Head of caudate nucleus (tissue), 42 donors: ENCODE data around the gene IZUMO1.
A peak's percentile ranks its signal among the peaks of the same experiment; 100 is the strongest.

ENCODE experiments used
- DNase-seq, 42 donors: peaks; one replicate each; pipeline versions ENCODE4 v3.0.0 to v3.0.0-alpha.2; 2020 to 2021; ENCODE audit warnings: mixed read lengths in 7 of 42
- intact Hi-C: fragments of 100-400 bp; cut with DNase I; formaldehyde crosslinking; loops from one replicate; pipeline ENCODE4 v1.15.0; 2022

The IZUMO1 gene

DNA sequence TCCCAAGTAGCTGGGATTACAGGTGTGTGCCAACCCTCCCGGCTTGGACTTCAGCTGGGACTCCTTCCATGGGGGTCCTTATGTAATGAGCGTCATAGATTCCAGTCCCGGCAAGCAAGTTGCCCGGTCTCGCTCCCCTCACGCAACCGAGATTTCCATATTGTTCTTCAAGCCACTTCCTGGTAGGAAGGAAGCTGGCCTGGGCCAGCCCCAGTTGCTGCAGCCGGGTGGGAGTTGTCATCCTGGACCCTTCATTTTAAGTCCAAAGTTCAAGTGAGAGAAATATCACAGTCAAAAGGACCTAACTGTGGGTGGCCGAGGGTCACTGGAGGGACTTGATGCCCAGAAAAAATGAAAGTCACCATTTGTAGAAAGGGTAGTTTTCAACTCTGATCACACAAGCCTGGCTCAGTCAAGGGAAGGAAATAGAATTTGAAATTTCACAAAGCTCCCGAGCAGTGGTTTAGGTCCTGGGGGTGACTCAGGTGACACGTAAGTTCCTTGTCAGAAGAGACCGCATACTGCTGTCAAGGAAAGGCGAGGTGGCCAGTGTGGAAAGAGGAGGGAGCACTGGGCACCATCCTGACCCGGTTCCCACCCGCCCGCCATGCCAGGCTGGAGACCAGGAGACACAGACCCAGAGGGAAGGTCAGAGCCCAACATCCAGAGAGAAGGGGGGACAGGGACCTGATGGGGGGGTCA is 13.9 kb upstream of the IZUMO1 start:
- intact Hi-C loops: no loop called here
- DNase-seq: no peak

- intact Hi-C loops: no loop called here
- no peak for DNase-seq
Measured at GRCh38 chr19:48757741-48758144, 11.0 kb upstream of the IZUMO1 start.

DNA sequence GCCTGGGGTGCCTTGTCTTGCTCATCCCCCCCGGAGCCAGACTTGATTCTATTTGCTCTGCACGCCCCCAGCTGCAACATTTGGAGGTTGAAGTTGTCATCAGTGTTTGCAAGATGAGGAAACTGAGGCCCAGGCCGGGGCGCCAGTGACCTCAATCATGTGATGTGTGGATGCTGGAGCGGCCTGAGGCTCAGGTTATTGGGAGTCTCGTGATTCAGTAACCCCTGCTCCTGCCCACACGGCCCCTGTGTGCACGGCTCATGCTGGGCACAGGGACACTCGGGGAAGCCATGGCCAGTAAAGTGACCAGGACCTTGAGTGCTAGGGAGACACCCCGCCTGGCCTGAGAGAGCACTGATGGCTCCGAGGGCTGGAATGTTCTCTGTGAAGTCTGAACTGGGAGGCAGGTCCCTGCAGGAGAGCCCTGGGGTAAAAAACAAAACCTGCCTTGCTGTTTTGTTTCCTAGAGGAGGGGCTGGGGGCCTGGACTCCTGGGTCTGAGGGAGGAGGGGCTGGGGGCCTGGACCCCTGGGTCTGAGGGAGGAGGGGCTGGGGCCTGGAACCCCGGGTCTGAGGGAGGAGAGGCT is 10.5 kb upstream of the IZUMO1 start:
- DNase-seq: no peak
- intact Hi-C loops: no loop called here

DNA sequence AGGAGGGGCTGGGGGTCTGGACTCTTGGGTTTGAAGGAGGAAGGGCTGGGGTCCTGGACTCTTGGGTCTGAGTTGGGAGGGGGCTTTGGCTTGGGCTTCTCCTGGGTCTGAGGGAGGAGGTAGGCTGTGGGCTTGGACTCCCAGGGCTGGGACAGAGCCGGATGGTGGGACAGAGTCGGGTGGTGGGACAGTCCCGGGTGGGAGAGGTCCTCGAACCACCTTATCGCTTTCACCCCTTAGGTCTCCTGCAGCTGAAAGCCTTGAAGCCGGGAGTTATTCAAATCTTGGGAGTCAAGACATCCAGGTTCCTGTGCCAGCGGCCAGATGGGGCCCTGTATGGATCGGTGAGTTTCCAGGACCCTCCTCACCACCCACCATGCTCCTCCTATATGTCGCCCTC is 10.0 kb upstream of the IZUMO1 start:
- intact Hi-C loops: no loop called here
- no peak for DNase-seq

- intact Hi-C loops: no loop called here
- DNase-seq: no peak
Measured at GRCh38 chr19:48756212-48756611, 9.5 kb upstream of the IZUMO1 start.

- DNase-seq: no peak
- intact Hi-C loops: no loop called here
Measured at GRCh38 chr19:48755787-48756186, 9.1 kb upstream of the IZUMO1 start.

DNA sequence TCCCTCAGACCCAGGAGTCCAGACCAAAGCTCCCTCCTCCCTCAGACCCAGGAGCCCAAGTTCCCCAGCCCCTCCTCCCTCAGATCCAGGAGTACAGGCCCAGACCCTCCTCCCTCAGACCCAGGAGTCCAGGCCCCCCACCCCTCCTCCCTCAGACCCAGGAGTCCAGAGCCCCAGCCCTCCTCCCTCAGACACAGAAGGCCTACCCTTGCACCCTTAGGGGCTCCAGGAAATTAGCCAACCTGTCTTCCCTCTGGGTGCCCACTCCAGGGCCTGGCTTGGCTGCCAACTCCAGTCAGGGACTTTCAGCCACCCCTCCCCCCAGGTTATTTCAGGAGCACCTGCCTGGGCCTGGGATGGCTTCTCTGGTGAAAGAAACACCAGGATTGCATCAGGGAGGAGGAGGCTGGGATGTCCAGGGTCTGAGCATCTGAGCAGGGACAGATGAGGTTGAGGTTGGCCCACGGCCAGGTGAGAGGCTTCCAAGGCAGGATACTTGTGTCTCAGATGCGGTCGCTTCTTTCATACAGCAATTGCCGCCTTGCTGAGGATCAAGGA is 8.5 kb upstream of the IZUMO1 start, which contains the start of gene FGF21:
Gene FGF21, plus strand, starts transcription at position 441 of the 558 bp plus-strand sequence. CDS start 713 bp downstream, outside the sequence.
- intact Hi-C loops: no loop called here
- DNase-seq: no peak

DNA sequence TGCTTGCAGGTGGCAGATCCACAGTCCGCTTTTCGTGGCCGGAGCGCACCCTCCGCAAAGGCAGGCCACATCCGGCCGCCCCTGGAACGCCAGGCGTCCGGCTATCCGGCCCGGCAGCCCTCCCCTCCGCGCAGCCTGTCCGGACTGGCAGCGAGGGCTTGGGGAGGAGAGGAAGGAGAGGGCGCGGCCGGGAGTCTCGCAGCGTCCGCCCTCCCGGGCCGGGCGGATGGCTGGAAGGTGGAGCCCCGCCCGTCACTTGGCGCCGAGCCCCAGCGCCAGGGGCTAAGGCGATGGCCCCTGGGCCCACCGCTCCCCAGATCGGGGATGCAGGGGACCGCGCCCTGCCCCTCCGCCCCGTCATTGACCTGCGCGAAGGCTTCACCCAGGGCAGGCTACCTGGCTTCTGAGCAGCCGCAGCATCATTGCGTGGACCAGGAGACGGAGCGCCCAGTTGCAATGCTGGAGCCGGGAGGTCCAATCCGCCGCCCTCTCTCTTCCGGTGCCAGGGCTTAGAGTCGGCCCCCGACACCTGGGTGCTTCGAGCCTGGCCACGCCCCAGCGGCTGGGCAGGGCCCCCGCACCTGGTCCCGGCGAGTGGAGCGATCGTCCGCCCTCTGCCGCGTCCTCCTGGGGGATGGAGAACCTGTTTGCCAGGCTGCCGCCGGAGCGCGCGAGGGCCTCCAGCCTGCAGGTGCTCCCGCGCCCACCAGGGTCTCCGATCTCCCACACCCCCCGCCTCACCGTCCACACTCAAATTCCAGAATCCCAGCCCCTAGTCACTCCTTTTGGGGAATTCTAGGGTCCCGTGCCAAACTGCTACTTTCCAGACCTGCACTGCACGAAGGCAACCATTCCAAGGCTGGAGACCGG is 6.0 kb upstream of the IZUMO1 start, which contains the start of gene FUT1:
Gene FUT1, minus strand, starts transcription at position 146 of the 870 bp plus-strand sequence. CDS start 1,360 bp downstream, outside the sequence.
- intact Hi-C loops: no loop called here
- no peak for DNase-seq

- DNase-seq: no peak
- intact Hi-C loops: no loop called here
Measured at GRCh38 chr19:48751845-48752495, 5.3 kb upstream of the IZUMO1 start.

DNA sequence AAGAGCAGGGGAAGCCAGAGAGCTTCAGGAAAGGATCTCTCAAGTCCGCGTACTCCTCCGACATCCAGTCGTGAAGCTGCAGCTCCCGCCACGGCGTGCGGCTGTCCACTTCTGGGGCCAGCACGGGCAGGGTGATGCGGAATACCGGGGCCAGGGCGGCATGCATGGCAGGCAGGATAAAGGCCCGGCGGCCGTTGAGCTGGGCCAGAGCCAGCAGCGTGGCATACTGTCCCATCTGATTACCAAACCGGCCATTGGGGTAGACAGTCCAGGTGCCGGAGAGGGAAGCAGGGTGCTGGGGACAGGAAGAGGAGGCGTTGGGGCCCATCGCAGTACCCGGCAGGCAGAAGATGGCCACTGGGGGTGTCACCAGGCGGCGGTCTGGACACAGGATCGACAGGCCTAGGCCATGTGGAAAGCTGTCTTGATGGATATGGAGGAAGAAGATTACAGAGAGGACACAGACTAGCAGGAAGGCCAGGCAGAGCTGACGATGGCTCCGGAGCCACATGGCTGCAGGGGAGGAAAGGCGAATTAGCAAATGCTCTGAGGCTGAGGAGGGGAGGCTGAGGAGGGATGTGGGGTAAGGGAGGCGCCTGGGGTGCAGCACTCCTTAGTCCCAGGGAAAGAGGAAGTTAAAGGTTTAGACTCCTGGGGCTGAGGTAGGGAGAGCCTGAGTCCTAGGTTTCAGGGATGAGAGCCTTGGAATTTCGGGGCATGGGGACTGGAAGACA is 4.2 kb upstream of the IZUMO1 start:
- intact Hi-C loops: no loop called here
- no peak for DNase-seq

GRCh38 chr19:48750351-48750750 is 3.6 kb upstream of the IZUMO1 start:
- intact Hi-C loops: no loop called here

DNA sequence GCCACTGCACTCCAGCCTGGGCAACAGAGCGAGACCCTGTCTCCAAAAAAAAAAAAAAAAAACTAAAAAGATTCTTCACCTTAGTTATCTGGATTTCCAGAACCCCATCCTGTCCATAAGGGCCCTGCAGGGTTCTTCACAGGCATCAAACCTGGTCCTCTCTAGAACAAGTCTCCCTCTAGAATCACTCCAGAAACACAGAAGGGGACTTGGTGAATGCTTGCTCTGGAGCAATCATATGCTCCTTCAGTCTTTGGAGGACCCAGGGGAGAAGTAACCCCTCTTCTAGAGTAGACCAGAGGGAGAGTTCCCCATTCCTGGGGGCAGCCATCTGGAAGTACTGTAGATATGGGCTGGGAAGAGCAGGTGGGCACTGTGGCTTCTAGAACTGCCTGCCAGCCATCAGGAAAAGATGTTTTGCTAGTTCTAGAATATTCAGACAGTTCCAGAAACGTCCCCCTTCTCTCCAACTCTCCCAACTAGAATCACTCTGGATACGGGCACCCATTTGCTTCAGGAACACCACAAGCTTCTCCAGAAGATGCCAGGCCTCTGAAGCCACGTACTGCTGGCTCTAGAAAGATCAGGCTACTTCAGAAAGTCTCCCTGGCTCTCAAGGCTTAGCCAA is 3.0 kb upstream of the IZUMO1 start:
- no peak for DNase-seq
- intact Hi-C loops: no loop called here

More at GRCh38 chr19:48750351-48750750, 3.6 kb upstream of the IZUMO1 start:
- DNase-seq: no peak

- no peak for DNase-seq
- intact Hi-C loops: no loop called here
Measured at GRCh38 chr19:48746110-48746509, 599 bp downstream of the IZUMO1 start.

GRCh38 chr19:48745208-48745995 is 1.3 kb downstream of the IZUMO1 start:
- intact Hi-C loops: no loop called here
- peak; percentile 57 to 93 (median 78) for DNase-seq

GRCh38 chr19:48742096-48742495 is 4.6 kb downstream of the IZUMO1 start:
- intact Hi-C loops: no loop called here

GRCh38 chr19:48741129-48741999 is 5.3 kb downstream of the IZUMO1 start:
- intact Hi-C loops: no loop called here
- DNase-seq: peak in 1 of 42 donors; percentile 53

More at GRCh38 chr19:48742096-48742495, 4.6 kb downstream of the IZUMO1 start:
- DNase-seq: no peak
